GM12878 (cell line): ENCODE measurements around the gene SPPL2B.

ENCODE experiments used
- BHLHE40 ChIP-seq, 2 experiments: fragments of 450-650 bp in 1 of 2; IDR thresholded peaks; 2 replicates each; pipeline ENCODE4 v1.6.1; 2011 to 2017; ENCODE audit warnings: low read depth in 2 of 2, borderline replicate concordance in 1 of 2, improper control_type of control experiment in 1 of 2, low read length in 1 of 2, mild to moderate bottlenecking in 1 of 2
- FOS ChIP-seq: IDR thresholded peaks from 3 replicates; pipeline ENCODE4 v1.6.1; 2011; ENCODE audit warnings: borderline replicate concordance; ENCODE audit not compliant: insufficient read length; ENCODE audit errors: extremely low read depth
- IKZF1 ChIP-seq: fragments of 450-650 bp; conservative IDR thresholded peaks from 2 replicates; pipeline ENCODE4 v1.6.1; 2017; ENCODE audit warnings: antibody characterized with exemption, mild to moderate bottlenecking
- POLR2A ChIP-seq: IDR thresholded peaks from 2 replicates; pipeline ENCODE4 v1.6.1; 2011; ENCODE audit warnings: low read depth, mild to moderate bottlenecking, low read length
- POU2F2 ChIP-seq: IDR thresholded peaks from 3 replicates; pipeline ENCODE4 v1.6.1; 2011; ENCODE audit warnings: low read depth, mild to moderate bottlenecking, low read length, borderline replicate concordance
- SRF ChIP-seq, 2 experiments: IDR thresholded peaks; 2 replicates each; pipeline ENCODE4 v1.6.1; 2011; ENCODE audit warnings: low read depth in 2 of 2, low read length in 2 of 2, mild to moderate bottlenecking in 1 of 2, moderate library complexity in 1 of 2
- ZSCAN29 ChIP-seq: fragments of 450-650 bp; IDR thresholded peaks from 2 replicates; pipeline ENCODE4 v1.6.1; 2017; ENCODE audit warnings: mild to moderate bottlenecking, moderate library complexity
- TF ChIP-seq, protein P1 (sequence below), 3 experiments: IDR thresholded peaks in 2 of 3; conservative IDR thresholded peaks in 1 of 3; 2 replicates each; pipeline ENCODE4 v1.5.1; 2011; ENCODE audit warnings: low read depth in 3 of 3, low read length in 3 of 3, mild to moderate bottlenecking in 3 of 3, control low read depth in 2 of 3, moderate library complexity in 2 of 3, inconsistent platforms in 1 of 3, mixed read lengths in 1 of 3; ENCODE audit not compliant: control insufficient read depth in 2 of 3, insufficient read depth in 1 of 3; ENCODE audit errors: extremely low read depth in 1 of 3
- TF ChIP-seq, protein P2 (sequence below): IDR thresholded peaks from 2 replicates; pipeline ENCODE4 v1.6.1; 2012; ENCODE audit warnings: mild to moderate bottlenecking, low read depth, low read length

DNA sequence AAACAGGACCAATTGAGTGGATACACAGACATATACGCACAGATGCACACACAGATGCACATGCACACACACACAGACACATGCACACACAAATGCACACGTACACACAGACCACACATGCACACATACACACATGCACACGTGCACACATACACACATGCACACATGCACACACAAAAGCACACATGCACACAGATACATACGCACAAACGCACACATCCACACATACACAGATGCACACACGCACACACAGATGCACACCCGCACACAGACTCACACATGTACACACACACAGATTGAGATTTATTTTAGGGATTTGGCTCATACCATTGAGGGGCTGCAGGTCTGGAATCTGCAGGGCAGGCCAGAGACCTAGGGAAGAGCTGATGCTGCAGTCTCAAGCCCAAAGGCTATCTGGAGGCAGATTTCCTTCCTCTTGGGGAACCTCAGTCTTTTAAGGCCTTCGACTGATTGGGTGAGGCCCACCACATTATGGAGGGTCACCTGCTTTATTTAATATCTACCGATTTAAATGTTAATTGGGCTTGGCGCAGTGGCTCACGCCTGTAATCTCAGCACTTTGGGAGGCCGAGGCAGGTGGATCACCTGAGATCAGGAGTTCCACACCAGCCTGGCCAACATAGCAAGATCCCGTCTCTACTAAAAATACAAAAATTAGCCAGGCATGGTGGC, 54.2 kb downstream of the SPPL2B start:
- TF ChIP-seq, protein P1, sequence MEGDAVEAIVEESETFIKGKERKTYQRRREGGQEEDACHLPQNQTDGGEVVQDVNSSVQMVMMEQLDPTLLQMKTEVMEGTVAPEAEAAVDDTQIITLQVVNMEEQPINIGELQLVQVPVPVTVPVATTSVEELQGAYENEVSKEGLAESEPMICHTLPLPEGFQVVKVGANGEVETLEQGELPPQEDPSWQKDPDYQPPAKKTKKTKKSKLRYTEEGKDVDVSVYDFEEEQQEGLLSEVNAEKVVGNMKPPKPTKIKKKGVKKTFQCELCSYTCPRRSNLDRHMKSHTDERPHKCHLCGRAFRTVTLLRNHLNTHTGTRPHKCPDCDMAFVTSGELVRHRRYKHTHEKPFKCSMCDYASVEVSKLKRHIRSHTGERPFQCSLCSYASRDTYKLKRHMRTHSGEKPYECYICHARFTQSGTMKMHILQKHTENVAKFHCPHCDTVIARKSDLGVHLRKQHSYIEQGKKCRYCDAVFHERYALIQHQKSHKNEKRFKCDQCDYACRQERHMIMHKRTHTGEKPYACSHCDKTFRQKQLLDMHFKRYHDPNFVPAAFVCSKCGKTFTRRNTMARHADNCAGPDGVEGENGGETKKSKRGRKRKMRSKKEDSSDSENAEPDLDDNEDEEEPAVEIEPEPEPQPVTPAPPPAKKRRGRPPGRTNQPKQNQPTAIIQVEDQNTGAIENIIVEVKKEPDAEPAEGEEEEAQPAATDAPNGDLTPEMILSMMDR (IDR thresholded peaks at IDR 0.05 in 2 of 3, conservative IDR thresholded peaks at IDR 0.05 in 1 of 3; ENCODE audit: control insufficient read depth in 2 of 3, extremely low read depth in 1 of 3, insufficient read depth in 1 of 3, low read depth in 3 of 3, low read length in 3 of 3), result no peak
- no peak for TF ChIP-seq IKZF1
- no peak for TF ChIP-seq POU2F2
- TF ChIP-seq SRF (IDR thresholded peaks at IDR 0.05; ENCODE audit: low read depth in 2 of 2, low read length in 2 of 2), result no peak
- no peak for TF ChIP-seq POLR2A
- TF ChIP-seq BHLHE40 (IDR thresholded peaks at IDR 0.05; ENCODE audit: borderline replicate concordance in 1 of 2, low read depth in 2 of 2, low read length in 1 of 2), result no peak
- no peak for TF ChIP-seq FOS
- TF ChIP-seq, protein P2, sequence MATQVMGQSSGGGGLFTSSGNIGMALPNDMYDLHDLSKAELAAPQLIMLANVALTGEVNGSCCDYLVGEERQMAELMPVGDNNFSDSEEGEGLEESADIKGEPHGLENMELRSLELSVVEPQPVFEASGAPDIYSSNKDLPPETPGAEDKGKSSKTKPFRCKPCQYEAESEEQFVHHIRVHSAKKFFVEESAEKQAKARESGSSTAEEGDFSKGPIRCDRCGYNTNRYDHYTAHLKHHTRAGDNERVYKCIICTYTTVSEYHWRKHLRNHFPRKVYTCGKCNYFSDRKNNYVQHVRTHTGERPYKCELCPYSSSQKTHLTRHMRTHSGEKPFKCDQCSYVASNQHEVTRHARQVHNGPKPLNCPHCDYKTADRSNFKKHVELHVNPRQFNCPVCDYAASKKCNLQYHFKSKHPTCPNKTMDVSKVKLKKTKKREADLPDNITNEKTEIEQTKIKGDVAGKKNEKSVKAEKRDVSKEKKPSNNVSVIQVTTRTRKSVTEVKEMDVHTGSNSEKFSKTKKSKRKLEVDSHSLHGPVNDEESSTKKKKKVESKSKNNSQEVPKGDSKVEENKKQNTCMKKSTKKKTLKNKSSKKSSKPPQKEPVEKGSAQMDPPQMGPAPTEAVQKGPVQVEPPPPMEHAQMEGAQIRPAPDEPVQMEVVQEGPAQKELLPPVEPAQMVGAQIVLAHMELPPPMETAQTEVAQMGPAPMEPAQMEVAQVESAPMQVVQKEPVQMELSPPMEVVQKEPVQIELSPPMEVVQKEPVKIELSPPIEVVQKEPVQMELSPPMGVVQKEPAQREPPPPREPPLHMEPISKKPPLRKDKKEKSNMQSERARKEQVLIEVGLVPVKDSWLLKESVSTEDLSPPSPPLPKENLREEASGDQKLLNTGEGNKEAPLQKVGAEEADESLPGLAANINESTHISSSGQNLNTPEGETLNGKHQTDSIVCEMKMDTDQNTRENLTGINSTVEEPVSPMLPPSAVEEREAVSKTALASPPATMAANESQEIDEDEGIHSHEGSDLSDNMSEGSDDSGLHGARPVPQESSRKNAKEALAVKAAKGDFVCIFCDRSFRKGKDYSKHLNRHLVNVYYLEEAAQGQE, result no peak
- no peak for TF ChIP-seq ZSCAN29
